Activated T-helper 9 cell treated with anti-CD3 and anti-CD28 coated beads, Interleukin-2, amount 50 U/mL, for 16 hours (primary cell): ENCODE data around the gene CITED2.
A peak's percentile ranks its signal among the peaks of the same experiment; 100 is the strongest.

Experiments
- DNase-seq: peaks from one replicate; pipeline ENCODE4 v3.0.0-alpha.2; 2020; ENCODE audit warnings: low read depth

Gene CITED2

DNA sequence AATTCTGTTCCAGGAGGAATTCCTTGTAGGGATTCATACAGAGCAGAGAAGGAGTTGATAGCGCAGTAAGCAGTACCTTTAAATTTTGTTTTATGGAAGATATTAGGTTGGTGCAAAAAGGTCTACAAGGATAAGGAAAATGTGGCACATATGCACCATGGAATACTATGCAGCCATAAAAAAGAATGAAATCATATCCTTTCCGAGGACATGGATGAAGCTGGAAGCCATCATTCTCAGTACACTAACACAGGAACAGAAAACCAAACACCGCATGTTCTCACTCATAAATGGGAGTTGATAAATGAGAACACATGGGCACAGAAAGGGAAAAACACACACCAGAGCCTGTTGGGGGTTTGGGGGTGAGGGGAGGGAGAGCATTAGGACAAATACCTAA is 45.2 kb downstream of the CITED2 start:
- DNase-seq = no peak

DNA sequence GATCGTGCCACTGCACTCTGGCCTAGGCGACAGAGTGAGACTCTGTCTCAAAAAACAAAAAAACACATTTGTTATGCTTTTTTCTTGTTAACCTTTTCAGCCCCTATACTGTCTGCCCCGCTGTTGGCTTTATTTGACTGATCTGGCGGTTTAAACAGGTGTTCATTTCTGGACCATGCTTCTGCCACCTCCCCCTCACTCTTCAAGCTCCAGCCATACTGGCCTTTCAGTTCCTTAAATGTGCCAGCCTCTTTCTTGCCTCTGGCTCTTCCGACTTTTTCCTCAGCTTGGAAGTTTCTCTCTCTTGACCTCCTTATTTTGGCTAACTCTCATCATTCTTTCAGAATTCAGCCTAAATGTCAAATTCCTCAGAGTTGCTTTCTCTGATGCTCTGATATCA is 47.4 kb downstream of the CITED2 start:
- DNase-seq = no peak

DNA sequence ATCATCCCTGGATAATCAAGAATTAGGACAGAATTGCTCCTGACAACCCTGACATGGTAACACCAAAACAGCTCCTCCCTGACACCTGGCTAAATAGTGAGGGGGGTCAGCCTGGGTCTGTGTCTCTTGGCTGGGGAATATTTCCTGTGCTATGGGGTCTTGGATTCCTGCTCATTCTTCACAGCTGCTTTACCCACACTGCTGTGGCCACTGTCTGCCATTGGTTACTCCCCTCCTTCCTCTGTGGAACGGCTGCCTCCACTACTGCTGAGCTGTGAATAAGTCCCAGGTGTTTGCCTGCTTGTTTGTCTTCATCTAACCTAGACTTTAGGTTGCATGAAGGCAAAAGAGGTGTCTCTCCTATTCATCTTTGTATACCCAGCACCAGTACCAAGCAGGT is 48.8 kb downstream of the CITED2 start:
- DNase-seq = no peak

DNA sequence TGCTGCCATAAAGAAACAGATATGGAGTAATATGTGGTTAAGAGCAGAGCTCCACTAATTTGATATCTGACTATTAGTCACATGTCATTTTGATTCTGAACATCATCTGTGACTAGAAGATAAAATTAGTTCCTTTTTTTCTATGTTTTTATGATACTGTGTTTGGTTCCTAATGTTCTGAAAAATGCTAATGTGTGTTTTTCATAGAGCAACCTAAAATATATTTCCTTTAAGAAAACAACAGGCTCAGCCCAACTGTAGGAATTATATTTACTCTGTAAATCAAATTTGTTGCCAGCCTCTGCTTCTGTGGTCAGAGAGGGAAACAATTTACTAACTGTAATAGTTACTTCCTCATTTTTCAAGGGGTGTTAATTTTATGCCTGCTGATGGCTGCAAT is 49.3 kb downstream of the CITED2 start:
- DNase-seq = no peak

DNA sequence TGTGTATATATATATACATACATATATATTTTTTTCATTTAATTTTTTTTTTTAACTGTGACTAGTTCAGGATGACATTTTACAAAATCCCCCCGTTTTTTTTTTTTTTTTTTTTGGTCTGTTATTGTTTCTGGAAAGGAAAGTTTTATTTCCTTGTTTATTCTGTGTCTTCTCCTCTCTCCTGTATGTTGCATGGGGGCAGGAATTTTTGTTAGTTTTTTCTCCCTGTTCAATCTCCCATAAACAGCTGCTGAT is 50.2 kb downstream of the CITED2 start:
- no peak for DNase-seq

DNA sequence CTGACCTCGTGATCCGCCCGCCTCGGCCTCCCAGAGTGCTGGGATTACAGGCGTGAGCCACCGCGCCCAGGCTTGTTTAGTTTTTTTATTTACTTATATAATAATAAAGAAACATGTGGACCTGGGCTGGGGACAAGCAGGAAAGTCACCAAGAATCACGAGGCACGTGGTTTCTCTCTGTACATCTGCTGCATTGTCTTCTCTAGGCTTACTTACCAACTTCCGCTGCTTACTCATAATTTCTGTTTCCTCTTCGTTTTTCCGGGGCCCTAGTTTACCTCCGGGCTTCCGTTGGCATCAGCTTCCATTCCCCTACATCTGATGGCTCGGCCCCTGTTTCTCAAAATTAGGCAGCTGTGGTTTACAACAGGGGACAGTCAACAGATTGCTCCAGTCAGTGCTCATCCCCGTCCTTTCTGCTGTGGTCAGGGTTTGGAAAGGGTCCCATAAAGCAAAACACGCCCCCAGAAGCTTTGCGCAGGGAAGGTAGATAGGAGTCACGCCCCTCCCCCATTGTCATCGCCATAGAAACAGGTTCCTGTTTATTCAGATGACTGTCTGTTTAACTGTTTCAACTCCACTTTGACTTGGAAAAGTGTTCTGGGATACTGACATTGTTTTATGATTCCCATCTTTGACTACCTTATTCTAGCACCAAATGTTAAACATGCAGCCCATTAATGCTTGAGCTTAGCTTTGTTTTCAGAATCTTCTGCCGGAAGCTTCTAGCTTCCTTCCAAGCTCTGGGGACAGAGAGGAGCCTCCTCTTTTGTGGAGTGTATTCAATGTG is 50.7 kb downstream of the CITED2 start:
- DNase-seq = peak; percentile 62
